GM13977 (cell line): ENCODE measurements around the gene SKI.

Experiments
- DNase-seq: peaks from one replicate; pipeline ENCODE4 v3.0.0; 2012; ENCODE audit warnings: low spot score
- in situ Hi-C: fragments of 300-500 bp; cut with MboI; formaldehyde crosslinking; loops from one replicate; pipeline ENCODE4 v1.12.0; 2022; ENCODE audit warnings: low sequenced_read_pairs, low pct_unique_long_range_greater_than_20kb, mixed read lengths, inconsistent platforms; ENCODE audit not compliant: unreplicated experiment
- TF ChIP-seq, protein P1 (sequence below): IDR thresholded peaks from 2 replicates; pipeline ENCODE4 v1.5.1; 2012; ENCODE audit warnings: mild to moderate bottlenecking, control low read depth; ENCODE audit not compliant: insufficient read depth; ENCODE audit errors: extremely low read depth, missing control alignments

Gene SKI

DNA sequence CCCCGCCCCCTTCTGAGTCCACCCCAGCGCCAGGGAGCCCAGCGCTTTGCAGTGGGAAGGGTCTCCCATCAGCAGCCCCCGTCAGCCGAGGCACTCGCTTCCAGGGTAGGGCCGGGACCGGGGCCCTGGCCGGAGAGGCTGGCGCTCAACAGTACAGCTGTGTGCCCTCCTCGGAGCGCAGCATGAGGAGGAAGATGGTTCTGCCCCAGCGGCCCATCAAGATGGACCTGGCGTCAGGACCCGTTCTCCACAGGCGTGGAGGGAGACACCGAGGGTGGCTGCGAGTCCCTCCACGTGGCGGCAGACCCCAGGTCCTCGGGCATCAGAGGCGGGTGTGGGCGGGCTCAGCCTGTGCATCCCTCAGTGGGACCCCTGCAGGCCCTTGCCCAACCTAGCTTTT lies 109.0 kb downstream of the SKI start:
- in situ Hi-C loops: no loop called here
- TF ChIP-seq, protein P1, sequence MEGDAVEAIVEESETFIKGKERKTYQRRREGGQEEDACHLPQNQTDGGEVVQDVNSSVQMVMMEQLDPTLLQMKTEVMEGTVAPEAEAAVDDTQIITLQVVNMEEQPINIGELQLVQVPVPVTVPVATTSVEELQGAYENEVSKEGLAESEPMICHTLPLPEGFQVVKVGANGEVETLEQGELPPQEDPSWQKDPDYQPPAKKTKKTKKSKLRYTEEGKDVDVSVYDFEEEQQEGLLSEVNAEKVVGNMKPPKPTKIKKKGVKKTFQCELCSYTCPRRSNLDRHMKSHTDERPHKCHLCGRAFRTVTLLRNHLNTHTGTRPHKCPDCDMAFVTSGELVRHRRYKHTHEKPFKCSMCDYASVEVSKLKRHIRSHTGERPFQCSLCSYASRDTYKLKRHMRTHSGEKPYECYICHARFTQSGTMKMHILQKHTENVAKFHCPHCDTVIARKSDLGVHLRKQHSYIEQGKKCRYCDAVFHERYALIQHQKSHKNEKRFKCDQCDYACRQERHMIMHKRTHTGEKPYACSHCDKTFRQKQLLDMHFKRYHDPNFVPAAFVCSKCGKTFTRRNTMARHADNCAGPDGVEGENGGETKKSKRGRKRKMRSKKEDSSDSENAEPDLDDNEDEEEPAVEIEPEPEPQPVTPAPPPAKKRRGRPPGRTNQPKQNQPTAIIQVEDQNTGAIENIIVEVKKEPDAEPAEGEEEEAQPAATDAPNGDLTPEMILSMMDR: no peak
- DNase-seq: no peak

DNA sequence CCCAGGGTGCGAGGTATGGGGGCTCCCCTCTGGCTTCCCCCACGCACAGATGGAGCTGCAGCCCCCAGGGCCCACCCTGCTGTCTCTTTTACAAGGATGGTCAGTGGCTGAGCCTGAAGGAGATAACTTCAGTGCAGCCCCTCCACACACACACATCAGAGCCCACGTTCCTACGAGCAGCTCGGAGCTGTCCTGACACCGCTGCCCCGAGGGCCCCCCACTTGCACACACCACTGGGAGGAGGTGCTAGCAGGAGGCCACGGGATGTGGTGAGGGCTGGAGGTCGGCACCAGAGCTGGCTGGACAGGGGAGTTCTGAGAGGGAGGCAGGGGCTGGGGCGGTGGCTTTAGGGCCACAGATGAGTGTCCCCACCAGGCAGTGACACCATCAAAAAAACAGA lies 109.4 kb downstream of the SKI start:
- in situ Hi-C loops: no loop called here
- no peak for DNase-seq
- TF ChIP-seq, protein P1: no peak

DNA sequence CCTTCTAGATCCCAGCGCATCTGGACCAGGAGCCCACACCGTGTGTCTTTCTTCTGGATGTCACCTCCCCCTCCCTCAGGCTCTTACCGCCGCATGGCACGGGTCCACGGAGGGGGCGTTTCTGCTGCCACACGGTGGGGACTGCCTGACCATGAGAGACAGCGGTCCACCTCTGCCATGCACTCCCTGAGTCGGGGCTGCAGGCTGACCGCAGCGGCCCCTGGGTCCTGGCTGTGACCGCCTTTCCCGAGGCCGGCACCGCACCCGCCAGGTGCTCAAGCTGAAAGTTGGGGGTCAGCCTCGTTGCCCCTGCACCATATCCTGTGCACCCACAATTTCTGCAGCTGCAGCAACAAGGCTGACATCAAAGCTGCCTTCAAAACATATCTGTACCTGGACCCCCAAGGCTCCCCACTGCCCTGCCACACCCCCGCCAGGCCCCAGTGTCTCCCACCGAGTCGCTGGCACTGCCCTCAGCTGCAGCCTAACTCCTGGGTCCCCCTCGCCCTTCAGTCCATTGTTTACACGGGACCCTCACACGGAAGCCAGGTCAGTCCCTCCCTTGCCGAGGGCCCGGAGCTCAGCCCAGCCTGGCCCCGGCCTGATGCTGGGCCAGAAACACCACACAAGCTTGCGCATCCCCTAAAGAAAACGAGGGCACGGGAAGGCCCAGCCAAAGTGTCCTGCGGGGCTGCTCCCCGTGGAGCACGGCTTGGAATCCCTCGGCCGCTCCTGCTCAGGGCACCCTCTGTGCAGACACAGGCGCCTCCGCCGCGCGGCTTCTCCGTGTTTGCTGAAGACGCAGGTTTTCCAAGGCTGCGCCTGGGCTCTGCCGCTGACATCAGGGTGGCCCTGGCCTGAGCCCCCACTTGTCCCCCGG lies 111.3 kb downstream of the SKI start:
- TF ChIP-seq, protein P1: no peak
- no peak for DNase-seq
- in situ Hi-C loops: no loop called here

GRCh38 chr1:2340086-2340917 lies 112.2 kb downstream of the SKI start:
- in situ Hi-C loops: no loop called here
- TF ChIP-seq, protein P1: no peak
- DNase-seq: no peak

- DNase-seq: no peak
- in situ Hi-C loops: no loop called here
- TF ChIP-seq, protein P1: no peak
Measured at GRCh38 chr1:2340918-2341254, 112.8 kb downstream of the SKI start.

- TF ChIP-seq, protein P1: no peak
Measured at GRCh38 chr1:2341706-2342383, 113.7 kb downstream of the SKI start.

More at GRCh38 chr1:2341706-2342383, 113.7 kb downstream of the SKI start:
- DNase-seq: no peak
- in situ Hi-C loops: no loop called here
